ENCODE results near the gene NAE1. TPM values are rescaled to one million over a fixed set of nuclear protein-coding genes. Genes with fewer than 3 reads are reported as not detected.
A peak's percentile ranks its signal among the peaks of the same experiment; 100 is the strongest.
"Not testable (repeated sequence)": the region's sequence is repeated elsewhere in the genome, so short reads cannot be mapped to it uniquely, and the experiment has no call there.

Gene NAE1
- polyA plus RNA-seq (2013, experiment 1 of 2; ENCODE audit: insufficient read length), result 56.1 TPM
- 59.2 TPM for polyA plus RNA-seq (2013, experiment 2 of 2; ENCODE audit: insufficient read length)

DNA sequence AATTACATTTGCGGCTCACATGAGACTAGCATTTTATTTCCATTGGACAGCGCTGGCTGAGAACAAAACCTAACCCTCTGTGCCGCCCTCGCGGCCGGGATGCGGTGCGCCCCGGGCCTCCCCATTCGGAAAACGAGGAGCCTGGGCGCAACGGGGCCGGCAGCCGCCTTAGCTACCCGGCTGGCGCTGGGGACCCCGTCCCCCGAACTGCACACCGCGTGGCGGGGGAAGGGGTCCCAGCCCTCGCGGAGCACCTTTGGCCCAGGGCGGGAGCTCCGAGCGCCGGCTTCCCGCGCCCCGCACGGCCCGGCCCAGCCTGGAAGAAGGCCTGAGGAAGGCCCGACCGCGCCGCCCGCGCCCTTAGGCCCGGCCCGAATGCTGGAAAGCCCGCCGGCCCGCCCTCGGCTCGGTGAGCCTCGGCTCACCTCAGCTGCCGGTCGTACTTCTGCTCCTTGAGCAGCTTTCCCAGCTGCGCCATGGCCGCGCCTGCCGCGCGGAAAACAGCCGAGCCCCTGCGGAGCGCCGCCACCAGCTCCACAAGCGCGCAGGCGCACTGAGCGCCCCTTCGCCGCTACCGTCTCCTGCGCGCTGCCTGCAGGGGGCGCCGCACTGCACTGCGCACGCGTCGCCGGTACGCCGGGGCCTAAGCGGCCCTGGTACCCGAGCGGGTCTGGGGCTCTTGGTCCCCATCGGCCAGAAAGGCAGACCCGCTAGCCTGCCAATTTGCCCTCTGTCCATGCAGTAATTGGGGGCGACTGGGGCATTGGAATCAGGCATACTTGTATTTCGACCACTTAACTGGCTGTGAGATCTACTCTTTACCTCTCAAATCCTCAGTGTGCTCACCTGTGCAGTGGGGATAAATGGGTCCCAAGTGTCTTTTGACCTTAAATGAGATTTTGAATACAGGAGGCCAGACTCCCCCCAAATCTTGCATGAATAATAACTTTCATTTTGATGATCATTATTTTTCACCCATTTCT lies at the start of gene NAE1:
Gene NAE1 (minus strand): TSS at position 555 of the 983 bp plus-strand sequence. CDS start 77 bp downstream, at position 478.
- DNase-seq, result peak; percentile 86

DNA sequence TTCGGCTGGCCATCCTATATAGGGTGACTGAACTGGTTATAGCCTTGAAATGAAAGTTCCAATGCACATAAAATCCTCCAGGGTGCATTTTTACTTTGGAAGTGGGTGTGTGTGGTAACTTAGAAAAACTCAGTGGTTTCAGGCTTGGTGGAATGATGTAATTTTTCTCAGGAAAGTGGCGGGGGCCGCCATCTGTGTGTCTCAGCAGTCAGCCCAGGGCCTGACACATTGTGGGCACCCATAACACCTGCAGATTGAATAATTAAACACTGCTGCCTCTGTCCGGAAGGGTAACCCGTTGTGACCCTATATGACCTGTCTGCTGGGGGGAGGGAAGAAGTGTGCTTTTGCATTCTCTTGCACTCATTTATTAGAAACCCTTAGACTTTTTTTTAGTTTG lies 47.3 kb upstream of the NAE1 start:
- DNase-seq, result peak; percentile 32

DNA sequence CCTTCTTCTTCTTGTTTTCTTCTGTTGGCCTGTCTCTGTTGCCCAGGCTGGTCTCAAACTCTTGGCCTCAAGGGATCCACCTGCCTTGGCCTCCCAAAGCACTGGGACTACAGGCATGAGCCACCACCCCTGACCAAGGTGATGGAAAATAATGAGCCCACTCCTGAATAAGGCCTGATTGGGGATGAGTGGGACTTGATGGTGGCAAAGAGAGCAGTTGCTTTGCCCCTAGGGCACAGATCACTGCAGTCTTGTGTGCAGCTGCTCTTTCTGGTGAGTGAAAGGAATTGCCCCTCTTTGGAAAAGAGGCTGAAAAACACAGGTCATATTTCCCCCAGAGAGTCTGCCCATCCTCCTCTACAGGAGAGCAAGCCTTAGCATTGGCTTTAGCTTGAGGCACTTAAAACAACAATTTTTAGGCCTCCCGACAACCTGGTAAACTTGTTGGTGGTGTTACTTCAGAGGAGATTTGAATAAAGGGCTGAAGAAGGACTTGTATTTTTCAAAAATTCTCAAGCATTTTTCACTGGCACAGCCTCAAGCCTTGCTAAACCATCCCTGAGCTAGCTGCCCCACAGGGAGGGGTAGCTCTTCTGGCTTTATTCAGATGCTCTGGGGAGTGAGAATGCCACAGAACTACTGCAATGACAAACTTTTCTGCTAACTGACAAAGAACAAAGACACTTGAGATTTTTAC lies 43.5 kb upstream of the NAE1 start:
- peak; percentile 55 for DNase-seq

DNA sequence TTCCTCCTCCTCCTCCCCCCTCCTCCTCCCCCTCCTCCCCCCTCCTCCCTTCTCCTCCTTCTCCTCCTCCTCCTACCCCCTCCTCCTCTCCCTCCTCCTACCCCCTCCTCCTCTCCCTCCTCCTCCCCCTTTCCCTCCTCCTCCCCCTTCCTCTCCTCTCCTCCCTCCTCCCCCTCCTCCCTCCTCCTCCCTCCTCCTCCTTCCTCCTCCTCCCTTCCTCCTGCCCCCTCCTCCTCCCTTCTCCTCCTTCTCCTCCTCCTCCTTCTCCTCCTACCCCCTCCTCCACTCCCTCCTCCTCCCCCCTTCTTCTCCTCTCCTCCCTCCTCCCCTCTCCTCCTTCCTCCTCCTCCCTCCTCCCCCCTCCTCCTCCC lies 42.9 kb upstream of the NAE1 start:
- no peak for DNase-seq

DNA sequence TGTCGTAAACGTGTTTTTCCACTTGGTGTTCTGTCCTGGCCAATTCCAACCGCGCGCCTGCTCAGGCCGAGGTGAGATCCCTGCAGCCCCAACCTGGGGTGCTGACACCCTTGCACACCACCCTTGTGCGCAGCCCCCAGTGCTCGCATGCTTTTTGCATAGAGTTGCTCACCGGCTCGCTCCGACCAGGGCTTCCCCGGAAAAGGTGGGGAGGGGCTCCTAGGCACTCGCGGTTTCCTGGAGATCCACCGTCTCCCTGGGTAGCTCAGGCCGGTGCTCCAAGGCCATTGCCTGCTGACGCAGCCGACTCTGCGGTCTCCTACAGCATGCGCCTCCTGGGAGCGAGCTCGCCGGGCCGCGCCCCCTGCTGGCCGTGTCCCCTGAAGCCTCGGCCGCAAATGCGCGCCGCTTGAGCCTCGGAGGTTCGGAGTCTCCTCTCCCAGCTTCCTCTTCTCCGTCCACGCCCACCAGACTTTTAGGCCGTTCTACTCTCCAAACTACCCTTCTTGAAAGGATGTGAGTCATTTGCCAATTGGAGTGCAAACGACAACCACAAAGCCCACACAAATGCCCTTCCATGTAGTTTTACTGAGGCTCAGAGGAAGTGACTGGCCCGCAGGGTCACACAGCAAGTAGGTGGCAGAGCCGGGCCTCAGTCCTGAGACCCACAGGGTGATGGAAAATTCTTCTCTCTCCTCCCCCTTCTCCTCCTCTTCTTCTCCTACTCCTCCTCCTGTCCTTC lies 42.3 kb upstream of the NAE1 start:
- peak; percentile 99 for DNase-seq

DNA sequence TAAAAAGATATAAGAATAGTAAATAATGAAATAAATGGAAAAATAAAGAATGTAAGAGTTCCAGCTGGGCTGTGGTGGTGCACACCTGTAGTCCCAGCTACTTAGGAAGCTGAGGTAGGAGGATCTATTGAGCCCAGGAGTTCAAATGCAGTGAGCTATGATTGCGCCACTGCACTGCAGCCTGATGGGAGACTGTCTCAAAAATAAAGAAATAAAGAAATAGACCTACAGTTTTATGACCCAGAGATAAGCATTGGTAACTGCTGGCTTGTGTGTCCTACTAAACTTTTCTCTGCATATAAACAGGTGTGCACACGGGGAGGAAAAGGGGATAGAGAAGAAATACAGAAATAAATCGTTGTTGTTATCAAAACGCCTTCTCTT lies 41.8 kb upstream of the NAE1 start:
- DNase-seq, result no peak

DNA sequence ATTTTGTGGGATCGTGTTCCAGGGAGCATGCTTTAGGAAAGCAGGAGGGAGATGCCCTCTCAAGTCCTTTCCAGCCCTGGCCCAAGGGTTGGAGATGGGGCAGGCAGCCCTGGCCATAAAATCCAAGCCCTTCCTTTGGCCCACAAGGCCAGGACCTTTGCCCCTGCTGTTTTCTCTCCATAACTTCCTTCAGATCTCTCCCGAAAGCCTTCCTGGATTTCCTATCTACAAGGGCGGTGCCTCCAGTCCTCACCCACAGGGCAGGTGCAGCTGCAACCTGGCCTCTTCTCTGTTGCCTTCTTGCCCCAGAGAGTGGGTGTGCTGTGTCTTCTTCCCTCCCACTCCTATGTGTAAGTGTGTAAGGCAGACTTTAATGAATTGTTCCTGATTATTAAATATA lies 41.1 kb upstream of the NAE1 start:
- no peak for DNase-seq

DNA sequence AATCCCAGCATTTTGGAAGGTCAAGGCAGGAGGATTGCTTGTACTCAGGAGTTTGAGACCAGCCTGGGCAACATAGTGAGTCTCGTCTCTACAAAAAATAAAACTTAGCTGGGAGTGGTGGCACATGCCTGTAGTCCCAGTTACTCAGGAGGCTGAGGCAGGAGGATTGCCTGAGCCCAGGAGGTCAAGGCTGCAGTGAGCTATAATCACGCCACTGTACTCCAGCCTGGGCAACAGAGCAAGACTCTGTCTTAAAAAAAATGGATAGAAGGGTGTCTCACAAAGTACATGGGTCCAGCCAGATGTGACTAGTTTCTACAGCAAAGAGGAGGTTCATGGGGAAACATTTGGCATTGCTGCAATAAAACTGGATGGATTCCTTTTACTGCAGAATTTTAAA lies 40.6 kb upstream of the NAE1 start:
- DNase-seq, result not testable (repeated sequence)

DNA sequence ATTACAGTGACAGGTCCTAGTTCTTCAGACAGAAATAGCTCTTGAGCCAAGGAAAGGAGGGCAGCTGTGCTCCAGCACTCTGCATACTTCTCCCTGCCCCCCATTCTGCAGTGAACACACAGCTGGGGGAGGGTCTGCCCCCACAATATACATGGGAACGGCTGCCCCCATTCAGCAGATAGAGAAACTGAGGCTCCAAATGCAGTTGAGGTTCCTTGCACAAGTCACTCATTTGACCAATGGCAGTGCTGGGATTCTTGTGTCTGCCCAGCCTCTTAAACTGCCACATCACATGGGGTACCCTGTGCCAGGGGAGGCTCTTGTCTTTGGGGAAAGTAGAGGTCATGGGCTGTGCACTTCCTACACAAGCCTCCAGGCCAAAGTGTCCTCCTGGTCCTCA lies 38.6 kb upstream of the NAE1 start:
- no peak for DNase-seq

DNA sequence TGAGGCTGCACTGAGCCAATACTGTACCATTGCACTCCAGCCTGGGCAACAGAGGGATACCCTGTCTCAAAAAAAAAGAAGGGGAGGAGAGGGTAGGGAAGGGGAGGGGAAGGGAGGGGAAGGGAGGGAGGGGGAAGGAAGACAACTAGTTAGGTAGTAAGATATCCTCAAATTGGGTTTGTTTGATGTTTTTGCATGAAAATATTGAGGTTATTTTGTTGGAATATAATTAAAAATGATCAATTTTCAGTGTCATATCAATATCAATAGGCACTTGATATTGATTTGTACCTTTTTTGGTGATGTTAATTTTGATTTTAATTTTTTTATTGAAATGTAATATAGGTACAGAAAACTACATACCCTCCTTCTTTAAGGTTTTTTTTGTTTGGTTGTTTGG lies 32.9 kb upstream of the NAE1 start:
- DNase-seq, result no peak

DNA sequence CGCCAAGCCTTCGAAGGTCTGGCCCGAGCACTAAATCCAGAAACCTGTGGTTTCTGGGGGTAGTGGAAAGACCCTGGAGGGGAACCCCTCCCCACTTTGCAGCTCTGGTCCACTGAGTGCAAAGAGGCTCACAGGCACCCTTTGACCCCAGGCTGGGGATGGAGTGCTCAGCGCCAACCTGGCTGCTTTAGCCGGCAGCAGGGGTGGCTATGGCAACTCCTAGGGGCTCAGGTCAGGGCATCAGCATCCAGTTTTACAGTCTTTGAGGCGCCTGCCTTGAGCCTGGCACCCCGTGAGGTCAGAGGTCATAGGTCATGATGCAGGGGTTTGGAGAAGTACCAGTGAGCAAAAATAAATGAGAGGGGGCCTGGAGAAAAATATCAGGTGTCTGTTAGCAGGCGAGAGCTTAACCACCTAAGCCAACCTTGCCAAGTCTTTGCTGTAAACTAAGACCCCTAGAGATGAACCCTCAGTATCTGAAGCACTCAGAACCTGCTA lies 31.3 kb upstream of the NAE1 start:
- DNase-seq, result no peak

DNA sequence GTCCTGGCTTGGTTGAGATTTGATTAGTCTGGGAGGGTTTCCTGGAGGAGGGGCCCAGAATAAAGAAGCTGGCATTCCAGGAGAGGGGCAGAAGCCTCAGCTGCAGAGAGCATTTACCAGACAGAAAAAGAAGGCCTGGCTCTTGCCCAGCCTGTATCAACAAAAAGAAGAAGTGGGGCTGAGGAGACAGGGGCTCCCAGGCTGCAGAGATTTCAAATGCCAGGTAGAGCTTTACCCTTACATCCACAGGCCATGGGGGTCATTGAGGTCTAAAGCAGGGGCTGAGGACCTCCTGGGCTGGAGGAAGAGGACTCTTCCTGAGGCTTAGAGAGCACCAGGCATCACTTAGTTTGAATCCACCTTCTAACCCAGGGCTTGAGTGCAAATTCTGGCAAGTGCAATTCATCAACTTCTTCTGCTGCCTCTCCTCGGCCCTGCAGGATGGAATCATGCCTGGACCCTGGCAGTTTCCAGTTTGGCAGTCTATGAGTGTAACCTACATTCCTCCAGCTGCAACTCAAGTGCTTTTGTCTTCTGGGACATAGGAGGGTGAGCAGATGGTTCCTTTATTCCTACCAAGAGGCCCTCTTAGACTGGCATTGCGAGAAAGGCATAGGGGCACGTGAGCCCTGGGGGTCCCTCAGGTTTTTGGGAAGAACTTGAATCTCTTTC lies 28.8 kb upstream of the NAE1 start:
- no peak for DNase-seq

DNA sequence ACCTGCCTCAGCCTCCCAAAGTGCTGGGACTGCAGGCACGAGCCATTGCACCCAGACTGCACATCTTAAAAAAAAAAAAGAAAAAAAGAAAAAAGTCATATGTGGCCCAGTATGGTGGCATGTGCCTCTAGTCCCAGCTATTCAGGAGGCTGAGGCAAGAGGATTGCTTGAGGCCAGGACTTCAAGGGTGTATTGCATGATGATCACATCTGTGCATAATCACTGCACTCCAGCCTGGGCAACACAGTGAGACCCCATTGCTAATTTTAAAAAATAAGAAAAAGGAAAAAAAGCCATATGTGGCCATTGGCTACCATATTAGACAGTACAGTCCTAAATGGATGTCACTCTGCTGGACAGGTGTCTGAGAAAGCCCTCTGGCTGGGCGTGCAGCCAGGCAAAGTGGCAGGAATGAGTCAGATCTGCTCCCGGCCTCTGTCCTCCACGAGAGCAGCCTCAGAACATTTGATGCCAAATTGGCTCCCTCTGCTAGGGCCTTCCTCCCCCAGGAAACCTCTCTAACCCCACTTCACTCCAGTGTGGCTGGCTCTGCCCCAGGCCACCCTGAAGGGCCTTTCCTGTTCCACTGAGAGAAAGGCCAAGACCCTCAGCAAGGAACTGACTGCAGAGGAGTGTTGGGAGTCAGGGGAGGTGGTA lies 28.1 kb upstream of the NAE1 start:
- peak; percentile 26 for DNase-seq

DNA sequence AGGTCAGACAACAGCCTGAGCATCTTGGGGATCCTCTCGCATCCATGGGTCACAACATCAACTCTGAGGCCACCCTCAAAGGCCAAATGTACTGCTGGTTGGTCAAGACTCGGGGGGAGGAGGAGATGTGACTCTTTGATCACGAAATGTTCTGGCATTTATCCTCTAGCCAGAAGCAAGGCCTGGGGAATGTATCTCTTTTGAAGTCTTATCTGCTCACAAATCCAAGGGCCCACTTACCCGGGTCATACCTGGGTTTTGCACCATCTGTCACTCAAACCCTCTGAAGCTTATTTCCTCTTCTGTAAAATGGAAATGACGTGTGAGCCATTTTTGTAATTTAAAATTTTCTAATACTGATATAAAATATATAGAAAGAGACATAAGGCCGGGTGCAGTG lies 26.7 kb upstream of the NAE1 start:
- no peak for DNase-seq

DNA sequence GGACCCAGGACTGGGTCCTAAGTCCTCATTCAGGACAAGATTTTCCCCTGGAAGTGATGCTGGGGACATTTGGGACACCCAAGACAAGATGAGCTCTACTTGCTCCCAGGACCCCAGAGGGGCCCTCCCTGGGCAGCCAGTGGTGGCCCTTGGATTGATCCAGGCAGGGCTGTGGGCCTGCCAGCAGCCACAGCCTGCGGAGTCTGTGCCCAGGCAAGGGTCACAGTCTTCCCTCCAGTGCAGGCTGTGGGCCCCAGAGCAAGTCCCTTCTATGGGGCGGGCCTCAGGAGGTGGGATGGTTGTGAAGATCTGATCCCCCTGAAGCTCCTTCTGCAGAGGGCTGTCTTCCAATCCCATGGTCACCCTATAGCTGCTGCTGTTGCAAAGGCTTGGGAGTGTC lies 26.0 kb upstream of the NAE1 start:
- DNase-seq, result no peak

DNA sequence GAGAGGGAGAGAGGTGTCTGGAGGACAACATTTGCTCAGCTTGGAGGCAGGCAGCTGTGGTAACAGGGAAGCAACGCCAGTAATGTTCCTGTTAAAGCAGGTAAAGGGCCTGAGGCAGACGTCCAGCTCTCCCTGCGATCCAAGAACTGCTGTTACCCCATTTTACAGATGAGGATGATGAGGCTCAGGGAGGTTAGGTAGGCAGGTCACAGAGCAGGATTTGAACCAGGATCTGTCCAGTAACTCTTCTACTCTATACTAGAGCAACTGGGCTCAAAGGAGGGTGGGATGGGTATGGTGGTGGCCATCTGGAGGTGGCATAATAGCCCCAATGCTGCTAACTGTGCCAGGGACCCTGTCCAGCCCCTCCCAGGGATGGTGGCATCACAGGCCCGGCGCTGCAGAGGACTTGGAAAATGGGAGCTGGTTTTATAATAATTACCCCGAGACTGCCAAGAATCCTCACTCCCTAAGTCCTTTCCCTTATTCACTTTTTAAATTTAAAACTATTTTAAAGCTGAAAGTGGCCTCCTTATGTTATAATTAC lies 25.5 kb upstream of the NAE1 start:
- no peak for DNase-seq

DNA sequence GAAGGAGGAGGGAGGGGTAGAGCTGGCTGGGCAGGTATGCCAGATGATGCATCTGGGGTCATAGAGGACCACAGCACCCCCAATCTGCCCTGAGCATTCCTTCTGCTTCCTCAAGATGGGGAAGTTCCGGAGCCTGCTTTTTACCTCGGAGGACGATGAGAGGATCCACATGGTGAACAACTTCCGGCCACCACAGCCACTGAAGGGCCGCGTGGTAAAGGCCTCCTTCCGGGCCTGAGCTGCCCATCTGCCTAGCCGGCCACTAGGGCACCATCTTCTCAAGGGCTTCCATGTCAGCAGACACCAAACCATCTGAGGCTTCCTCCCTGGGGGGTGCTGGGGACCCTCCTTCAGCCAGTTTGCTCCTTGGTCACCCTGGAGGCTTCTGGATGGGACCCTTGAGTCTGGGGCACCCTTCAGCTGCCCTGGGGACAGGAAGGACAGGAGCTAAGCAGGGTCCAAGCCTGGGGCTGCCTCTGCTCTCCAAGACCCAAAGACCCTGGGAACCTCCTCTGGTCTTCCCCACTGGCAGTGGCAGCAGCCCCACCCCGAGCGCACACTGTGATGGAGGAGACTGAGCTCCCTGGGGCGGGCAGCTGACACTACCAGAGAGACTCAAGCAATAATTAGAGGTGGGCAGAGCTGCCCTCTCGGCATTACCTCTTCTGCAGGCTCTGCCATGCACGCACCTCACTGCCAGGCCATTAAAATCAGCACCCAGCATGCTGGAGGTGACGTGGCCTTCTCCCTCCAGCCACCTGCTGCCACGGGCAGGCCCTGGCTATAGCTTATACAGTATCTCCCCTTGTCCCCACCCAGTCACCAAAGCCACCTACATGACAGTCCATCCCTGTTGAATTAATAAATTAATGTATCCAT lies 22.7 kb upstream of the NAE1 start:
- DNase-seq, result no peak

DNA sequence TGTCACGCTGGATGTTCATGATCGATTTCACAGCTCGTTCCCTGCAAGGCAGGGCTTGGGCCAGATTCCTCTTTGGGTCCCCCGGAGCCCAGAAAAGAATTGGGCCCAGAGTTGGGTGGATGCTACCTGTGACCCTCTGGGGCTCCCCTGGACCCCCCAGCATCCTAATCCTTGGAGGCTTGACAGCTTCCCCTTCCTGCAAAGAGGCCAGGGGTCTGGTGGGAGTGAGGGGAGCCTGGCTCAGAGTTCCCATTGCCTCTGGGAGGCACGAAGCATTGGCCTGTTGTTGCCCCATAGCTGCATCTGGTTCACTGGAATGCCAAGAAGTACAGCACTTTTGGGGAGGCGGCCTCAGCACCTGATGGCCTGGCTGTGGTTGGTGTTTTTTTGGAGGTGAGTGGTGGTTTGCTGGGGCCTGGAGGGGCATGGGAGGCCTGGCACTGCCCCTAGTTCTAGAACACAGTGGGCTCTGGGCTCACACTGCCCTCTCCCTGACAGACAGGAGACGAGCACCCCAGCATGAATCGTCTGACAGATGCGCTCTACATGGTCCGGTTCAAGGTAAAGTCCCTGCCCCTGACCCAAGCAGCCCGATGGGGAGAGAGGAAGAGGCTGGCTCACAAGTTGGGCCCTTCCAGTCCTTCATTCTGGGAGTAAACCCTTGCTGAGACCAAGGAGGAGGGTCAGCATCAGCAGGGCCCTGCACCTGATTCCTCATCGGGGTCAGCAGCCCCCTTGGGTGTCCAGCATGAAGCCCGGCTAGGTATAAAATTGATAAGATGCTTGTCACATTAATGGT lies 20.6 kb upstream of the NAE1 start:
- DNase-seq, result no peak

DNA sequence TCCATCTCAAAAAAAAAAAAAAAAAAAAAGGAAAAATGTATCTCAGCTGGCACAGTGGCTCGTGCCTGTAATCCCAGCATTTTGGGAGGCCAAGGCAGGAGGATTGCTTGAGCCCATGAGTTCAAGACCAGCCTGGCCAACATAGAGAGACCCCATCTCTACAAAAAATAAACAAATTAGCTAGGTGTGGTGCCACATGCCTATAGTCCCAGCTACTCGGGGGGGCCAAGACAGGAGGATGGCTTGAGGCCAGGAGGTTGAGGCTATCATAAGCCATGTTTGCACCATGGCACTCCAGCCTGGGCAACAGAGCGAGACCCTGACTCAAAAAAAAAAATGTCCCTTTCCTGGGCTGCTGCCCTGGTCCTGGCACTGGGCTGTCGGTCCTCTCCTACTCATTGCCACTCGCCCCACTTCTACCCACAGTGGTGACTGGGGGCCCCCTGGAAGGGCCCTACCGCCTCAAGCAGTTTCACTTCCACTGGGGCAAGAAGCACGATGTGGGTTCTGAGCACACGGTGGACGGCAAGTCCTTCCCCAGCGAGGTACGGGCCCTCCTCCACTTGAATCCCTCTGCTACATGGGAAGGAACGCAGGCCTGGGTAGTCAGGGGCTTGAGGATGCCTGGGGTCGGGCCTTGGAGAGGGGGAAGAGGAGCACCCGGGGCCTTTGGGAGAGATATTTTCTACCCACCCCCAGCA lies 19.5 kb upstream of the NAE1 start:
- DNase-seq, result no peak

Measured in fibroblast of skin of scalp (primary cell).